H1 (cell line): ENCODE measurements around the gene DPYSL4.

ENCODE experiments used
- CHD2 ChIP-seq: IDR thresholded peaks from 2 replicates; pipeline ENCODE4 v1.6.1; 2012; ENCODE audit warnings: low read length, improper control_type of control experiment
- CTCF ChIP-seq, 3 experiments: IDR thresholded peaks; 1 replicate in 2 of 3; 2 replicates in 1 of 3; pipeline versions ENCODE4 v1.5.1 to v1.6.1; 2011; ENCODE audit warnings: low read length in 3 of 3, mild to moderate bottlenecking in 3 of 3, inconsistent platforms in 2 of 3, low read depth in 1 of 3, moderate library complexity in 1 of 3; ENCODE audit not compliant: insufficient read depth in 1 of 3; ENCODE audit errors: control extremely low read depth in 1 of 3
- EZH2 ChIP-seq: fragments of 200-600 bp; sonication (generic); IDR thresholded peaks from 2 replicates; pipeline ENCODE4 v1.7.1; 2012; ENCODE audit warnings: low read depth, mild to moderate bottlenecking, moderate library complexity, low read length, inconsistent platforms; ENCODE audit not compliant: severe bottlenecking
- HDAC2 ChIP-seq, 2 experiments: fragments of 300-600 bp in 1 of 2; sonication (generic) in 1 of 2; IDR thresholded peaks; 2 replicates each; pipeline ENCODE4 v1.6.1; 2011 to 2012; ENCODE audit warnings: low read depth in 2 of 2, low read length in 2 of 2, mild to moderate bottlenecking in 2 of 2, moderate library complexity in 2 of 2, borderline replicate concordance in 1 of 2, inconsistent platforms in 1 of 2
- POLR2A ChIP-seq, 2 experiments: IDR thresholded peaks; 1 replicate in 1 of 2; 2 replicates in 1 of 2; pipeline ENCODE4 v1.6.1; 2011; ENCODE audit warnings: low read depth in 2 of 2, low read length in 2 of 2, mild to moderate bottlenecking in 2 of 2; ENCODE audit errors: control extremely low read depth in 1 of 2
- POLR2AphosphoS5 ChIP-seq: IDR thresholded peaks from 2 replicates; pipeline ENCODE4 v1.6.1; 2011; ENCODE audit warnings: low read depth, low read length
- RAD21 ChIP-seq, 2 experiments: IDR thresholded peaks in 1 of 2; conservative IDR thresholded peaks in 1 of 2; 2 replicates each; pipeline ENCODE4 v1.6.1; 2011; ENCODE audit warnings: low read depth in 2 of 2, low read length in 2 of 2, improper control_type of control experiment in 1 of 2, inconsistent platforms in 1 of 2, mild to moderate bottlenecking in 1 of 2, moderate library complexity in 1 of 2
- RXRA ChIP-seq: IDR thresholded peaks from 2 replicates; pipeline ENCODE4 v1.6.1; 2011; ENCODE audit warnings: low read depth, mild to moderate bottlenecking, low read length, moderate library complexity; ENCODE audit not compliant: insufficient read depth
- SP1 ChIP-seq: IDR thresholded peaks from 2 replicates; pipeline ENCODE4 v1.6.1; 2011; ENCODE audit warnings: low read depth, low read length
- SP4 ChIP-seq: IDR thresholded peaks from 2 replicates; pipeline ENCODE4 v1.6.1; 2012; ENCODE audit warnings: low read length, inconsistent platforms
- SRF ChIP-seq: IDR thresholded peaks from 2 replicates; pipeline ENCODE4 v1.6.1; 2011; ENCODE audit warnings: mild to moderate bottlenecking, low read depth, low read length, moderate library complexity
- TBP ChIP-seq: IDR thresholded peaks from 2 replicates; pipeline ENCODE4 v1.6.1; 2011; ENCODE audit warnings: low read depth, low read length, improper control_type of control experiment
- TCF12 ChIP-seq: IDR thresholded peaks from 2 replicates; pipeline ENCODE4 v1.6.1; 2011; ENCODE audit warnings: low read depth, mild to moderate bottlenecking, low read length

GRCh38 chr10:132192076-132192975, 5.6 kb downstream of the DPYSL4 start:
- TF ChIP-seq TCF12, result no peak
- TF ChIP-seq POLR2A (IDR thresholded peaks at IDR 0.05; ENCODE audit: control extremely low read depth in 1 of 2, low read depth in 2 of 2, low read length in 2 of 2), result no peak
- TF ChIP-seq CTCF (IDR thresholded peaks at IDR 0.05; ENCODE audit: control extremely low read depth in 1 of 3, insufficient read depth in 1 of 3, low read depth in 1 of 3, low read length in 3 of 3), result no peak
- no peak for TF ChIP-seq POLR2AphosphoS5
- no peak for TF ChIP-seq SP1
- no peak for TF ChIP-seq HDAC2 (IDR thresholded peaks at IDR 0.05; ENCODE audit: borderline replicate concordance in 1 of 2, low read depth in 2 of 2, low read length in 2 of 2)
- no peak for TF ChIP-seq CHD2
- no peak for TF ChIP-seq EZH2
- no peak for TF ChIP-seq RAD21 (IDR thresholded peaks at IDR 0.05 in 1 of 2, conservative IDR thresholded peaks at IDR 0.05 in 1 of 2; ENCODE audit: low read depth in 2 of 2, low read length in 2 of 2)
- no peak for TF ChIP-seq TBP
- no peak for TF ChIP-seq SRF
- TF ChIP-seq RXRA, result no peak
- TF ChIP-seq SP4, result no peak
